ENCODE data around the gene TRIM50. TPM values are rescaled to one million over a fixed set of nuclear protein-coding genes. Genes with fewer than 3 reads are reported as not detected.

The TRIM50 gene
- total and polyA plus RNA-seq, 2 of the 13 experiments (the other 11 are each of a cell fraction or from before 2014, with no cell fraction given): 4.2 to 24.5 TPM

GRCh38 chr7:73345538-73345937, 17.7 kb upstream of the TRIM50 start (continued):
- TF ChIP-seq ARID4A (CRISPR knock-in tag; IDR thresholded peaks at IDR 0.05; ENCODE audit: borderline replicate concordance) (peak; percentile 16; the same call in 1 of the 2 replicates), FOXC1 (CRISPR knock-in tag; IDR thresholded peaks at IDR 0.05; ENCODE audit: borderline replicate concordance) (no peak), POLR2G (IDR thresholded peaks at IDR 0.05; ENCODE audit: low read depth, low read length) (peak; percentile 75), POLR2AphosphoS5 (IDR thresholded peaks at IDR 0.05; ENCODE audit: low read depth, low read length) (peak; percentile 59; the same call in 1 of the 2 replicates), SOX5 (CRISPR knock-in tag; IDR thresholded peaks at IDR 0.05; ENCODE audit: borderline replicate concordance) (peak; percentile 49), NONO (IDR thresholded peaks at IDR 0.05) (no peak), NONO (CRISPR knock-in tag; conservative IDR thresholded peaks at IDR 0.05) (peak; percentile 28; the same call in 1 of the 2 replicates), ARID5B (CRISPR knock-in tag; IDR thresholded peaks at IDR 0.05) (0 out of 2 replicates have a peak, but pooled peaks have one; percentile 9), SIX1 (CRISPR knock-in tag; IDR thresholded peaks at IDR 0.05; ENCODE audit: borderline replicate concordance) (peak; percentile 51; the same call in 1 of the 2 replicates), ZNF564 (CRISPR knock-in tag; IDR thresholded peaks at IDR 0.05) (0 out of 2 replicates have a peak, but pooled peaks have one; percentile 36), EP300 (IDR thresholded peaks at IDR 0.05; ENCODE audit: low read depth in 2 of 2, low read length in 2 of 2) (peak in 1 of 2 experiments; percentile 54; a peak in 1 of 4 replicates), EP300 (CRISPR knock-in tag; IDR thresholded peaks at IDR 0.05; ENCODE audit: borderline replicate concordance) (no peak), ZEB1 (IDR thresholded peaks at IDR 0.05; ENCODE audit: insufficient replicate concordance, low read depth) (peak; percentile 51), HDAC1 (CRISPR knock-in tag; IDR thresholded peaks at IDR 0.05) (0 out of 2 replicates have a peak, but pooled peaks have one; percentile 41), HNF4A (CRISPR knock-in tag; IDR thresholded peaks at IDR 0.05) (peak; percentile 76), NR2F6 (IDR thresholded peaks at IDR 0.05) (peak; percentile 70), NR2F6 (CRISPR knock-in tag; IDR thresholded peaks at IDR 0.05) (peak; percentile 61; the same call in 1 of the 2 replicates), YEATS4 (CRISPR knock-in tag; IDR thresholded peaks at IDR 0.05; ENCODE audit: borderline replicate concordance) (peak; percentile 33; the same call in 1 of the 2 replicates), NCOR1 (IDR thresholded peaks at IDR 0.05; ENCODE audit: borderline replicate concordance, low read length) (0 out of 2 replicates have a peak, but pooled peaks have one; percentile 45), TARDBP (CRISPR knock-in tag; IDR thresholded peaks at IDR 0.05) (peak; percentile 35; the same call in 1 of the 2 replicates)
